Vagina (tissue), 2 donors: ENCODE measurements around the gene AFF3.

Experiments
- CTCF ChIP-seq, 3 experiments: fragments of 450-650 bp in 2 of 3; fragments of 200-600 bp in 1 of 3; sonication (generic) in 1 of 3; IDR thresholded peaks; one replicate each; pipeline ENCODE4 v1.5.1; 2017 to 2019; ENCODE audit warnings: antibody characterized with exemption in 3 of 3, mild to moderate bottlenecking in 2 of 3, moderate library complexity in 2 of 3
- POLR2A ChIP-seq, 2 donors: fragments of 450-650 bp; IDR thresholded peaks; one replicate each; pipeline ENCODE4 v1.6.1; 2017; ENCODE audit warnings: antibody characterized with exemption in 2 of 2, mild to moderate bottlenecking in 2 of 2, moderate library complexity in 2 of 2

DNA sequence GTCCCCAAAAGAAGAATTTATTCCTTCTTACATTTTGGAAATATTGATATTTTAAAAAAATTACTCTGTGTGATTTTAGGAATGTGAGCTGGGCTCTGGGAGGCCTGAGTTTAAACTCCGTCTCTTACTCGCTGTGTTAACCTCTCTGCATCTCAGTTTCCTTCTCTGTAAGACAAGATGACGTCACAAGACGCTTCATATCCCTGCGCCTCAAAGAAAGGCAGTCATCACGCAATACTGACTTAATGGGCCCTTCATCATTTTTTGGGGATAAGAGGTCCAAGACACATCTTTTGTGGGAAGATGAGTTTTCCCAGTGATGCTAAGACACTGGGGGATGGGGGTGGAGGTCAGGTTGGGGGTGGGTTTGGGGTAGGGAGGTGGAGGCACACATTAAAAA lies 320.4 kb downstream of the AFF3 start:
- no peak for TF ChIP-seq CTCF (IDR thresholded peaks at IDR 0.05)
- no peak for TF ChIP-seq POLR2A (IDR thresholded peaks at IDR 0.05)
